ENCODE results near the gene KIFC1. TPM values are rescaled to one million over a fixed set of nuclear protein-coding genes. Genes with fewer than 3 reads are reported as not detected.

Gene KIFC1
- total RNA-seq, 1 experiment from 2014 or later = 73.8 TPM

GRCh38 chr6:33411632-33412005, 20.0 kb downstream of the KIFC1 start:
- peaks cover 30 to 67% (median 64%) of the 10 kb centered on the region in 3 experiments for H3K36me3 Mint-ChIP-seq (ENCODE audit: insufficient read depth in 1 of 3, low read depth in 3 of 3)
- no peak overlapping the region for H4K91ac ChIP-seq (ENCODE audit: insufficient read length, low read depth, low read length)
- peak overlapping the region; percentile 74 for H3K4me2 ChIP-seq (ENCODE audit: insufficient read depth, insufficient read length, low read length)
- H3K79me1 ChIP-seq (ENCODE audit: insufficient read depth, low read depth, low read length, poor library complexity, severe bottlenecking) = no peaks in the 10 kb centered on the region
- H2AK5ac ChIP-seq (ENCODE audit: insufficient read length, low read length) = no peak overlapping the region
- H3K23ac ChIP-seq (ENCODE audit: insufficient read length, low read depth, low read length) = no peak overlapping the region
- peaks cover 30 to 44% of the 10 kb centered on the region in 2 experiments for H3K4me1 Mint-ChIP-seq
- peak overlapping the region; percentile 64 to 75 (median 65); a peak in 4 of 7 replicates for H3K27ac Mint-ChIP-seq
- H3K23me2 ChIP-seq (ENCODE audit: insufficient read length, low read depth, low read length, poor library complexity, severe bottlenecking) = peaks cover 12% of the 10 kb centered on the region
- H3T11ph ChIP-seq (ENCODE audit: low read length) = no peak overlapping the region
- no peak overlapping the region for H2BK15ac ChIP-seq (ENCODE audit: low read depth, low read length)
- H4K8ac ChIP-seq (replicated peaks; ENCODE audit: insufficient read length, low read depth, low read length) = no peak overlapping the region
- H3K56ac ChIP-seq (ENCODE audit: insufficient read length, low read depth, low read length) = no peak overlapping the region
- TF ChIP-seq, protein P1, sequence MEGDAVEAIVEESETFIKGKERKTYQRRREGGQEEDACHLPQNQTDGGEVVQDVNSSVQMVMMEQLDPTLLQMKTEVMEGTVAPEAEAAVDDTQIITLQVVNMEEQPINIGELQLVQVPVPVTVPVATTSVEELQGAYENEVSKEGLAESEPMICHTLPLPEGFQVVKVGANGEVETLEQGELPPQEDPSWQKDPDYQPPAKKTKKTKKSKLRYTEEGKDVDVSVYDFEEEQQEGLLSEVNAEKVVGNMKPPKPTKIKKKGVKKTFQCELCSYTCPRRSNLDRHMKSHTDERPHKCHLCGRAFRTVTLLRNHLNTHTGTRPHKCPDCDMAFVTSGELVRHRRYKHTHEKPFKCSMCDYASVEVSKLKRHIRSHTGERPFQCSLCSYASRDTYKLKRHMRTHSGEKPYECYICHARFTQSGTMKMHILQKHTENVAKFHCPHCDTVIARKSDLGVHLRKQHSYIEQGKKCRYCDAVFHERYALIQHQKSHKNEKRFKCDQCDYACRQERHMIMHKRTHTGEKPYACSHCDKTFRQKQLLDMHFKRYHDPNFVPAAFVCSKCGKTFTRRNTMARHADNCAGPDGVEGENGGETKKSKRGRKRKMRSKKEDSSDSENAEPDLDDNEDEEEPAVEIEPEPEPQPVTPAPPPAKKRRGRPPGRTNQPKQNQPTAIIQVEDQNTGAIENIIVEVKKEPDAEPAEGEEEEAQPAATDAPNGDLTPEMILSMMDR (conservative IDR thresholded peaks at IDR 0.05) = no peak
- no peak overlapping the region for H2BK120ac ChIP-seq (ENCODE audit: low read depth, low read length, poor library complexity, severe bottlenecking)
- no peak overlapping the region for H3K9ac ChIP-seq (ENCODE audit: extremely low read depth, insufficient read length, low read length)
- DNase-seq = no peak
- H2BK5ac ChIP-seq (ENCODE audit: insufficient read length, low read length) = no peak overlapping the region
- no peaks in the 10 kb centered on the region for H3K9me3 ChIP-seq (ENCODE audit: control insufficient read depth, low read depth, low read length)
- H4K20me1 ChIP-seq (ENCODE audit: control insufficient read depth, insufficient read depth, insufficient read length) = no peaks in the 10 kb centered on the region
- H3K14ac ChIP-seq (ENCODE audit: insufficient read depth, low read length) = no peak overlapping the region
- no peak overlapping the region for H3K18ac ChIP-seq (ENCODE audit: insufficient read length, low read depth, low read length)
- WGBS (ENCODE audit: extremely low coverage, insufficient read length, low lambda C conversion rate) = no CpG with 5 or more reads among the region's 6 CpGs
- peaks cover 3% of the 10 kb centered on the region; the same call in 1 of the 2 replicates for H3K79me2 ChIP-seq (ENCODE audit: insufficient read depth, low read length)
- no peak overlapping the region for H2BK20ac ChIP-seq (ENCODE audit: low read depth, low read length, poor library complexity, severe bottlenecking)
- no peak overlapping the region for H4K5ac ChIP-seq (ENCODE audit: insufficient read length, low read depth, low read length)
- no peaks in the 10 kb centered on the region for H3K27me3 ChIP-seq (ENCODE audit: insufficient read depth, low read length)
- peaks cover 1% of the 10 kb centered on the region for H3K27me3 Mint-ChIP-seq (ENCODE audit: low read depth)
- H3K4me1 ChIP-seq (ENCODE audit: insufficient read depth, low read length) = no peaks in the 10 kb centered on the region
- no peak overlapping the region for H2BK12ac ChIP-seq (ENCODE audit: insufficient read length, low read depth, low read length)
- no peaks in the 10 kb centered on the region for H3K9me3 Mint-ChIP-seq
- peak overlapping the region; percentile 76 to 86 for H3K4me3 Mint-ChIP-seq
- no peak overlapping the region for H3K27ac ChIP-seq (ENCODE audit: insufficient read length, low read depth, low read length)
- H2AFZ ChIP-seq (ENCODE audit: low read length) = no peak overlapping the region
- no peak overlapping the region for H3K4ac ChIP-seq (ENCODE audit: low read depth, low read length)
